AG10803 (cell line): ENCODE data around the gene PIP4P1.

Source experiments
- DNase-seq: peaks from one replicate; pipeline ENCODE4 v3.0.0; 2010; ENCODE audit warnings: low read depth
- H3K4me3 ChIP-seq: 2 replicates; pipeline ENCODE4 v1.5.1; 2011; ENCODE audit warnings: mild to moderate bottlenecking, low read length, control low read depth
- CTCF ChIP-seq: conservative IDR thresholded peaks from 2 replicates; pipeline ENCODE4 v1.5.1; 2011; ENCODE audit warnings: mild to moderate bottlenecking, low read length, control low read depth, inconsistent platforms

Gene PIP4P1

GRCh38 chr14:20435582-20436362 is 25.5 kb downstream of the PIP4P1 start, which contains the start of gene KLHL33:
TSS of gene KLHL33 (minus strand) at chr14:20436166. CDS start at chr14:20435811, 355 bp downstream.
- peak within 1 kb of the TSS; percentile 12; the same call in 1 of the 2 replicates for H3K4me3 ChIP-seq
- TF ChIP-seq CTCF = no peak
- DNase-seq = no peak

GRCh38 chr14:20434701-20435581 is 26.3 kb downstream of the PIP4P1 start:
- no peak for DNase-seq
- H3K4me3 ChIP-seq = peak overlapping the region; percentile 12; the same call in 1 of the 2 replicates
- TF ChIP-seq CTCF = no peak

- no peak for DNase-seq
- TF ChIP-seq CTCF = no peak
- no peak overlapping the region for H3K4me3 ChIP-seq
Measured at GRCh38 chr14:20429801-20430669, 31.2 kb downstream of the PIP4P1 start.

GRCh38 chr14:20428802-20429201 is 32.4 kb downstream of the PIP4P1 start:
- TF ChIP-seq CTCF = no peak
- no peak overlapping the region for H3K4me3 ChIP-seq
- DNase-seq = no peak

GRCh38 chr14:20428010-20428365 is 33.2 kb downstream of the PIP4P1 start:
- no peak for DNase-seq
- no peak for TF ChIP-seq CTCF
- H3K4me3 ChIP-seq = no peak overlapping the region

- no peak overlapping the region for H3K4me3 ChIP-seq
- DNase-seq = peak; percentile 37
- TF ChIP-seq CTCF = no peak
Measured at GRCh38 chr14:20427231-20428009, 33.8 kb downstream of the PIP4P1 start.
